Fibroblast of pulmonary artery (primary cell): ENCODE measurements around the gene ZBTB21.

Experiments
- DNase-seq: peaks from one replicate; pipeline ENCODE4 v3.0.0-alpha.2; 2010; ENCODE audit warnings: low read depth
- H3K4me3 ChIP-seq: replicated peaks from 2 replicates; pipeline ENCODE4 v1.5.1; 2011; ENCODE audit warnings: low read depth, mild to moderate bottlenecking, control low read depth, low read length, moderate library complexity
- CTCF ChIP-seq: IDR thresholded peaks from 2 replicates; pipeline ENCODE4 v1.5.1; 2011; ENCODE audit warnings: mild to moderate bottlenecking, control low read depth, low read length, inconsistent platforms; ENCODE audit errors: missing control alignments

ZBTB21 gene

GRCh38 chr21:41958886-41959563 is 51.1 kb downstream of the ZBTB21 start:
- TF ChIP-seq CTCF = no peak

DNA sequence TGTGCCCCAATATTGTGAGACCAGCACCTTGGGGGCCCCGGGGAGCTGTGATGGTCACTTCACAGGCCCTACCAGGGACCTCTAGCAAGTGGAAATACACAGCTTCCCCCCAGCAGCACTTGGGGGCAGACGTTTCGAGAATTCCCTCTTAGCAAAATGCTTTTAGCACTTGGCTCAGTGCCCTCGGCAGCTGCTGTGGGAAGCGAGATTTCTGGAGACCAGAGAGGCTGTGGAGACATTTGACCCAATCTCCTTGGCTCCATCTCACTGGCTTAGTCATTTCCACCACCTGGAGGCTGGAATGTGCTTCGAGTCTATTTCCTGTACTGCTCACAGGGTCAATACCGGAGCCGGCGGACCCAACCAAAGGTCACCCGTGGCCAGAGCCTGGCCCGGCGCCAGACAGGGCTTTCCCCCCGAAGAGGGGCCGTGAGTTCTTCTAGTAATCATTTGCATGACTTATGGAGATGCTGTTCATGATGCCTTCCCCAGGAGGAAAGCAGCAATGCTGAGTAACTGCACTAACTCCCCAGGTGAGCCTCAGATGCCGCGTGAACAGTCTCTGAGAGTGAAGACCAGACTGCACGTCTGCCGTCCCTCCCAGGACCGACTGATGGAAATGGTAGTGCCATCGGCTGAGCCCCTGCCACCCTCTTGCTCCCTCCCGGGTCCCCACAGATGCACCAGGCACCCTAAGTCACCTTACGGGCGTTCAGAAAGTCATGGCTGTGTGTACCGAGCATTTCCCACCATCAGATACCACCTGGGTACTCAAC is 52.0 kb downstream of the ZBTB21 start:
- DNase-seq = peak; percentile 93
- H3K4me3 ChIP-seq = no peak overlapping the region
- peak; percentile 38 for TF ChIP-seq CTCF

More at GRCh38 chr21:41958886-41959563, 51.1 kb downstream of the ZBTB21 start:
- H3K4me3 ChIP-seq = no peak overlapping the region
- DNase-seq = no peak

GRCh38 chr21:41956926-41957729 is 53.0 kb downstream of the ZBTB21 start:
- DNase-seq = peak; percentile 68
- TF ChIP-seq CTCF = no peak

GRCh38 chr21:41955516-41955915 is 54.6 kb downstream of the ZBTB21 start:
- TF ChIP-seq CTCF = no peak
- DNase-seq = no peak
- H3K4me3 ChIP-seq = no peak overlapping the region

More at GRCh38 chr21:41956926-41957729, 53.0 kb downstream of the ZBTB21 start:
- H3K4me3 ChIP-seq = no peak overlapping the region

- TF ChIP-seq CTCF = no peak
- H3K4me3 ChIP-seq = no peak overlapping the region
- no peak for DNase-seq
Measured at GRCh38 chr21:41954654-41955499, 55.3 kb downstream of the ZBTB21 start.
